UCSD-AML1 (cell line): ENCODE data around the gene TNP2.
A peak's percentile ranks its signal among the peaks of the same experiment; 100 is the strongest.

ENCODE experiments used
- DNase-seq: peaks from one replicate; lab custom pipeline; 2025; ENCODE audit not compliant: unreplicated experiment; lab: John Stamatoyannopoulos, UW

TNP2 gene

DNA sequence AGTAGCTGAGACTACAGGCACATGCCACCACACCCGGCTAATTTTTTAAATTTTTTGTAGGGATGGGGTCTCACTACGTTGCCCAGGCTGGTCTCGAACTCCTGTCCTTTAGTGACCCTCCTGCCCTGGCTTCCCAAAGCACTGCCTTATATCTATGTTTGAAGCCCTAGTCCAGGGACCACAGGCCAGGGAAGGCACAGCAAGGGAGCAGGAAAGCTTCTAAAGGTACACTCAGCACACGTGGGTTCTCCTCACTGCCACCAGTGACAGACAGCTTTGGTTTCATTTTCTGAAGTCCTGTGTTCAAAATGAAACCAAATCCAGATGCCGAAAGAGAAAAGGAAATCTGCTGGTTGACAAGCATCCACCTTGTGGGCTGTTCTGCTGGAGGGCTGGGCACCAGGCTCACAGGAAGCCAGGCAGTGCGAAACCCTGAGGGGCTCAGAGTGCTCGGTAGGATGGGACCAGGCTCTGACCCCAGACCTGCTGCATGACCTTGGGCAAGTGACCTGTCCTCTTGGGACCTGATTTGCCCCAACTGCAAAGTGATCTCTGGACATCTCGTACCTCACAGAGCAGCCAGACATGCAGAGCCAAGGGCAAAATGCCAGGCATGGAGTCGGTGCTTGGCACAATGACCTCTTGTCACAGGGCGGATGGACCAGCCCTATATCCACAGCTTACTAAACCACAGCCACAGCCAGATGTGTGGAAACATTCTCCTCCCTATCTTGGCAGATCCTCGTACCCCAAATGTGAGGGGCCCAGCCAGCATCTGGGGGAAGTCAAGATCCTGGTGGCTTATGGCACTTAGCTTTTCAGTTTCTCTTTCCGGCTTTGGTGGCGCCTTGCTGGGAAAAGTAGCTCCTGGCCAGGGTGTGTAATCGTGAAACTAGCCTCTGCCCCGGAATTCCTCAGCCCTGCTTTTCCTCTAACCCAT, 10.3 kb downstream of the TNP2 start:
- no peak for DNase-seq

- DNase-seq, result peak; percentile 75
Measured at GRCh38 chr16:11257131-11257938, 11.8 kb downstream of the TNP2 start.

DNA sequence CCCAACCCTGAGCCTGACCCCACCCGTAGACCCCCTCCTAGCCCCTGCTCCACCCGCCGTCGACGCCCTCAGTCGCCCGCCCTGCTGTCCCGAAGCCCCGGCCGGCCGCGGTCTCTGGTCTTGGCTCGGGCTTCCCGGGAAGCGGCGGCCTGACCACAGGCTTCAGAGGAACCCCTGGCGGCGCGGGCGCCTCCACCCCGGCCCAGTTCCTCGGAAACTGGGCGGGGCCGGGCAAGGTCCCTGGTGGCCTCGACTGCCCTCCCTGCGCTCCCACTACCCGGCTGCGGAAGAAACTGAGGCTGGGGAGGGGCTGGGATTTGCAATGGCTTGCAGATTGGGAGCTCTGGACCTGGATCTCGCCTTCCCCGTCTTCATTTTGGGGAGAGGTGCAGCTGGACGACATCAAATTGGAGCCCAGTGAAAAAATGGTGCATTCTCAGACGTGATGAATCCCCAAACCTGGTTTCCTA, 12.4 kb downstream of the TNP2 start:
- DNase-seq, result peak; percentile 73

GRCh38 chr16:11255737-11256660, 13.1 kb downstream of the TNP2 start, which contains the start of gene SOCS1:
SOCS1 (minus strand) TSS chr16:11256204; CDS start chr16:11255478, 726 bp downstream.
- DNase-seq, result peak; percentile 90

DNA sequence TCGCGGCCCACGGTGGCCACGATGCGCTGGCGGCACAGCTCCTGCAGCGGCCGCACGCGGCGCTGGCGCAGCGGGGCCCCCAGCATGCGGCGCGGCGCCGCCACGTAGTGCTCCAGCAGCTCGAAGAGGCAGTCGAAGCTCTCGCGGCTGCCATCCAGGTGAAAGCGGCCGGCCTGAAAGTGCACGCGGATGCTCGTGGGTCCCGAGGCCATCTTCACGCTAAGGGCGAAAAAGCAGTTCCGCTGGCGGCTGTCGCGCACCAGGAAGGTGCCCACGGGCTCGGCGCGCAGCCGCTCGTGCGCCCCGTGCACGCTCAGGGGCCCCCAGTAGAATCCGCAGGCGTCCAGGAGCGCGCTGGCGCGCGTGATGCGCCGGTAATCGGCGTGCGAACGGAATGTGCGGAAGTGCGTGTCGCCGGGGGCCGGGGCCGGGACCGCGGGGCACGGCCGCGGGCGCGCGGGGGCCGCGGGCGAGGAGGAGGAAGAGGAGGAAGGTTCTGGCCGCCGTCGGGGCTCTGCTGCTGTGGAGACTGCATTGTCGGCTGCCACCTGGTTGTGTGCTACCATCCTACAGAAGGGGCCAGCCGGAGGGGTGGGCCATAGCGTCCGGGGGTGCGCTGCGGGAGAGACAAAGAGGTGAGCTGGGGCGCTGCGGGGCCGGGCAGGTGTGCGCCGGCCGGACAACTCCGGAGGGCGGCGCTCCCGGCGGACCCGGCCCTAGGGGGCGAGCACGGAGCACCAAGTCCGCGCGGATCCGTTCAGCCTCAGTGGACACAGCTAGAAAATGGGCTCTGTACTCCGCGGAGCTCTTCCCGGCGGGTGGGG, 14.0 kb downstream of the TNP2 start:
- peak; percentile 42 for DNase-seq

- DNase-seq, result no peak
Measured at GRCh38 chr16:11253995-11254912, 14.9 kb downstream of the TNP2 start.

GRCh38 chr16:11253009-11253994, 15.8 kb downstream of the TNP2 start:
- peak; percentile 29 for DNase-seq

- DNase-seq, result no peak
Measured at GRCh38 chr16:11252482-11252931, 16.6 kb downstream of the TNP2 start.

- peak; percentile 44 for DNase-seq
Measured at GRCh38 chr16:11251525-11252481, 17.3 kb downstream of the TNP2 start.

- DNase-seq, result no peak
Measured at GRCh38 chr16:11250786-11251524, 18.2 kb downstream of the TNP2 start.

- DNase-seq, result no peak
Measured at GRCh38 chr16:11250091-11250785, 18.9 kb downstream of the TNP2 start.

DNA sequence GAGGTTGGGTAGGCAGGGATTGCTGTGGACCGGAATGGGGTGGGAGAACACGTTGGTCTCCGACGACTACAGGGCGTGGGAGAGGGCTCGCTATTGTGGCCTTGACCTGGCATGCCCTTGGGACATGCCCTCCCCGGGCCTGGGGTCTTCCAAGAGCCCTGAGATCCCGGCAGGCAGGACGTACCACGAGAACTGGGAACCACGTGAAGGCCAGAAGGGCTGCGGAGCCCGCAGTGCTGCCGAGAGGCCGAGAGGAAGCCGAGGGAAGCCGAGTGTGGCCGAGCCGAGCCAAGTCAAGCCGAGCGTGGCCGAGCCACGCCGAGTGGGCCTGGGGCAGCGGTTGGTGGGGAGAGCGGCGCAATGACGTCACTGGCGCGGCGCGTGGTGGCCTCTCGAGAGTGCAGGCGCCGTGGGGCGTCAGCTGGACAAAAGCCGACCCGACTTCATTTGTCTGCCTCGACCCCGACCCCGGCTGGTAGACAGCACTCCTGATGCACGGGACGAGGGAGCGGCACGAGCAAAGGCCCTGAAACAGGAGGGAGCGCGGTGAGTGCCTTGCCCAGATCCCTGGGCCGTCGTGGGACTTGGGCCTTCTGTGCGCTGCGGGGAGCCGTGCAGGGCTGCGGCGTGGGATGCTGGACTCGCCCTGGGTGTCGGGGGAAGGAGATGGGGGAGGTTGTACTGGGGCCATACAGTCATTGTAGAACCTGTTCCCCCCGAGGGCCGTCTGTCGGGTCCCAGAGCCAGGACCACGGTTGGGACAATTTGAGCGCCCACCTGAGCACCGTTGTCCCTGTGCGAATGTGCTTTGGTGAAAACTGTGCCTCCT, 19.7 kb downstream of the TNP2 start:
- DNase-seq, result no peak

GRCh38 chr16:11248133-11248532, 21.0 kb downstream of the TNP2 start:
- no peak for DNase-seq

DNA sequence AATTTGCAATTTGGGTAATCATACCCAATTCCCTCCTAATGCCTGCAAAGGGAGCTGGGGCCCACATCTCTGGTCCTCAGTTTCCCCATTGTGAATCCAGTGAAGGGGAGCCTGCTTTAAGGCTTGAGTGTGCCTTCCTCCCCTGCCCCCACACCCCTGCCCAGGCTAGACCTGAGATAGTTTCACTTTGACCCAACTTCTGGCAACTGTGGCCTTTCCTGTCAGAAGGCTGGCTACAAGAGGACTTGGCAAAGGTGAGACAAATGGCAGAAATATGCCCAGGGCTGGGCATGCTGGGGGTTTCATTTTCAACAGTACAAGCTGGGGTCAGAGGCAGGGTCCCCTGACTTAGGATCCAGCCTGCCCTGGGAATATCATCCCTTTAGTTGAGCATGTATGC, 23.1 kb downstream of the TNP2 start:
- no peak for DNase-seq
